GM23248 (cell line): ENCODE results near the gene SESN1. TPM values are rescaled to one million over a fixed set of nuclear protein-coding genes. Genes with fewer than 3 reads are reported as not detected.

Experiments
- DNase-seq: peaks from one replicate; pipeline ENCODE4 v3.0.0-alpha.2; 2015
- H2AFZ ChIP-seq: fragments of 200-600 bp; sonication (generic); 2 replicates; pipeline ENCODE4 v1.6.1; 2016; ENCODE audit warnings: antibody characterized with exemption
- H3F3A ChIP-seq: fragments of 200-600 bp; sonication (generic); 2 replicates; pipeline ENCODE4 v1.6.1; 2016; ENCODE audit warnings: mild to moderate bottlenecking, antibody characterized with exemption, mixed run types; ENCODE audit not compliant: insufficient read depth
- H3K27ac ChIP-seq: fragments of 200-600 bp; sonication (generic); 2 replicates; pipeline ENCODE4 v1.5.1; 2016; ENCODE audit warnings: mild to moderate bottlenecking
- H3K27me3 ChIP-seq: fragments of 200-600 bp; sonication (generic); replicated peaks from 2 replicates; pipeline ENCODE4 v1.6.1; 2016; ENCODE audit warnings: mild to moderate bottlenecking; ENCODE audit not compliant: insufficient read depth
- H3K36me3 ChIP-seq: fragments of 200-600 bp; sonication (generic); 2 replicates; pipeline ENCODE4 v1.6.1; 2016; ENCODE audit warnings: low read depth, mild to moderate bottlenecking
- H3K4me1 ChIP-seq: fragments of 200-600 bp; sonication (generic); 2 replicates; pipeline ENCODE4 v1.6.1; 2016; ENCODE audit warnings: mild to moderate bottlenecking; ENCODE audit not compliant: insufficient read depth
- H3K4me2 ChIP-seq: fragments of 200-600 bp; sonication (generic); one replicate; pipeline ENCODE4 v1.6.1; 2016; ENCODE audit warnings: mild to moderate bottlenecking; ENCODE audit not compliant: unreplicated experiment
- H3K4me3 ChIP-seq: fragments of 200-600 bp; sonication (generic); 2 replicates; pipeline ENCODE4 v1.5.1; 2016; ENCODE audit warnings: mild to moderate bottlenecking
- H3K79me2 ChIP-seq: fragments of 200-600 bp; sonication (generic); 2 replicates; pipeline ENCODE4 v1.6.1; 2016; ENCODE audit warnings: mild to moderate bottlenecking; ENCODE audit not compliant: insufficient read depth
- H3K9ac ChIP-seq: fragments of 200-600 bp; sonication (generic); 2 replicates; pipeline ENCODE4 v1.6.1; 2016; ENCODE audit warnings: mild to moderate bottlenecking
- H3K9me2 ChIP-seq: fragments of 200-600 bp; sonication (generic); 2 replicates; pipeline ENCODE4 v1.6.1; 2016; ENCODE audit warnings: mixed run types, mild to moderate bottlenecking, moderate library complexity; ENCODE audit not compliant: insufficient read depth
- H3K9me3 ChIP-seq: fragments of 200-600 bp; sonication (generic); one replicate; pipeline ENCODE4 v1.6.1; 2017; ENCODE audit warnings: low read depth
- H4K20me1 ChIP-seq: fragments of 200-600 bp; sonication (generic); 2 replicates; pipeline ENCODE4 v1.6.0; 2016; ENCODE audit not compliant: insufficient read depth
- EZH2 ChIP-seq: fragments of 200-600 bp; sonication (generic); IDR thresholded peaks from 2 replicates; pipeline ENCODE4 v1.6.1; 2018; ENCODE audit warnings: antibody characterized with exemption, mild to moderate bottlenecking; ENCODE audit not compliant: insufficient read depth, poor library complexity, severe bottlenecking
- EZH2phosphoT487 ChIP-seq: fragments of 200-600 bp; sonication (generic); IDR thresholded peaks from 2 replicates; pipeline ENCODE4 v1.6.1; 2018; ENCODE audit warnings: antibody characterized with exemption, moderate library complexity, mild to moderate bottlenecking, low read depth; ENCODE audit not compliant: insufficient read depth
- WGBS, 2 experiments: methylation state at CpG; one replicate each; pipeline ENCODE4 v1.1.6; 2015 to 2017; ENCODE audit warnings: low lambda C conversion rate in 2 of 2, low coverage in 1 of 2; ENCODE audit errors: missing lambda C conversion rate in 2 of 2; 5-methylcytosine and 5-hydroxymethylcytosine counted together
- in situ Hi-C: fragments of 300-500 bp; cut with MboI; formaldehyde crosslinking; loops from 2 replicates; pipeline ENCODE4 v1.15.0; 2020
- polyA plus RNA-seq: library from polyadenylated mRNA; unstranded; fragments of >200 nt; fragmentation: Nextera tagmentation; extraction: Ambion mirVana; gene quantifications from 2 replicates; pipeline ENCODE4 v1.2.1, GENCODE V29; 2016
- total RNA-seq: library from RNA; depleted of rRNA; stranded (reverse); fragments of >200 nt; shearing (Covaris generic); gene quantifications from 2 replicates; pipeline ENCODE4 v1.2.3, GENCODE V29; 2014

The SESN1 gene
- total and polyA plus RNA-seq, 2 experiments from 2014 or later = 14.2 to 17.6 TPM

GRCh38 chr6:109024784-109025183 is 69.9 kb downstream of the SESN1 start:
- no peaks in the 10 kb centered on the region for H4K20me1 ChIP-seq
- no peaks in the 10 kb centered on the region for H3F3A ChIP-seq
- H2AFZ ChIP-seq = no peak overlapping the region
- peaks cover 8% of the 10 kb centered on the region; the same call in 1 of the 2 replicates for H3K4me1 ChIP-seq
- no peaks in the 10 kb centered on the region for H3K9me3 ChIP-seq
- H3K27me3 ChIP-seq = no peaks in the 10 kb centered on the region
- TF ChIP-seq EZH2 (no peak), EZH2phosphoT487 (no peak)
- H3K27ac ChIP-seq = no peak overlapping the region
- H3K4me2 ChIP-seq = no peak overlapping the region
- no peaks in the 10 kb centered on the region for H3K79me2 ChIP-seq
- H3K9ac ChIP-seq = no peak overlapping the region
- 97% methylated on average over 4 of the region's 4 CpGs for WGBS, 2 experiments
- no peaks in the 10 kb centered on the region for H3K9me2 ChIP-seq
- H3K36me3 ChIP-seq = no peaks in the 10 kb centered on the region
- DNase-seq = no peak
- in situ Hi-C loops = no loop called here
- no peak overlapping the region for H3K4me3 ChIP-seq

- H3K4me2 ChIP-seq = no peak overlapping the region
- H4K20me1 ChIP-seq = no peaks in the 10 kb centered on the region
- H3K9ac ChIP-seq = no peak overlapping the region
- H3K4me1 ChIP-seq = peaks cover 8% of the 10 kb centered on the region; the same call in 1 of the 2 replicates
- no peak for TF ChIP-seq EZH2phosphoT487
- no peak for TF ChIP-seq EZH2
- peak; percentile 40 for DNase-seq
- in situ Hi-C loops = no loop called here
- H3K9me2 ChIP-seq = no peaks in the 10 kb centered on the region
- H3K9me3 ChIP-seq = no peaks in the 10 kb centered on the region
- H3K4me3 ChIP-seq = no peak overlapping the region
- H3K27ac ChIP-seq = no peak overlapping the region
- no peaks in the 10 kb centered on the region for H3K36me3 ChIP-seq
- H3F3A ChIP-seq = no peaks in the 10 kb centered on the region
- no peak overlapping the region for H2AFZ ChIP-seq
- 72 to 84% methylated on average over 2 of the region's 2 CpGs for WGBS, 2 experiments
- H3K79me2 ChIP-seq = no peaks in the 10 kb centered on the region
- H3K27me3 ChIP-seq = no peaks in the 10 kb centered on the region
Observed at GRCh38 chr6:109024368-109024767, 70.3 kb downstream of the SESN1 start.

- Histone ChIP-seq H3K9me2 (no peaks in the 10 kb centered on the region), H3K27ac (no peak overlapping the region), H3K9ac (no peak overlapping the region), H3F3A (no peaks in the 10 kb centered on the region), H3K4me2 (no peak overlapping the region), H4K20me1 (no peaks in the 10 kb centered on the region), H3K79me2 (no peaks in the 10 kb centered on the region), H3K4me3 (no peak overlapping the region), H3K4me1 (peaks cover 8% of the 10 kb centered on the region; the same call in 1 of the 2 replicates), H3K36me3 (no peaks in the 10 kb centered on the region), H3K27me3 (no peaks in the 10 kb centered on the region), H3K9me3 (no peaks in the 10 kb centered on the region), H2AFZ (no peak overlapping the region)
- TF ChIP-seq EZH2phosphoT487 (no peak), EZH2 (no peak)
- in situ Hi-C loops = no loop called here
- DNase-seq = no peak
Observed at GRCh38 chr6:109023356-109023925, 71.2 kb downstream of the SESN1 start.

GRCh38 chr6:109021870-109022269 is 72.8 kb downstream of the SESN1 start:
- Histone ChIP-seq H3K27me3 (no peaks in the 10 kb centered on the region), H3K4me1 (peaks cover 8% of the 10 kb centered on the region; the same call in 1 of the 2 replicates), H2AFZ (no peak overlapping the region), H3K36me3 (no peaks in the 10 kb centered on the region), H3K9me3 (no peaks in the 10 kb centered on the region), H3F3A (no peaks in the 10 kb centered on the region), H3K9ac (no peak overlapping the region), H3K4me2 (no peak overlapping the region), H3K79me2 (no peaks in the 10 kb centered on the region), H3K9me2 (no peaks in the 10 kb centered on the region), H4K20me1 (no peaks in the 10 kb centered on the region), H3K27ac (no peak overlapping the region), H3K4me3 (no peak overlapping the region)
- in situ Hi-C loops = no loop called here
- TF ChIP-seq EZH2 = no peak
- no peak for TF ChIP-seq EZH2phosphoT487
- DNase-seq = no peak
- 91 to 100% methylated on average over 1 of the region's 1 CpG for WGBS, 2 experiments

- Histone ChIP-seq H3K9ac (no peak overlapping the region), H3K79me2 (no peaks in the 10 kb centered on the region), H3K4me1 (peaks cover 8% of the 10 kb centered on the region; the same call in 1 of the 2 replicates), H3K9me3 (no peaks in the 10 kb centered on the region), H3K9me2 (no peaks in the 10 kb centered on the region), H3K27me3 (no peaks in the 10 kb centered on the region), H3F3A (no peaks in the 10 kb centered on the region), H3K36me3 (no peaks in the 10 kb centered on the region), H3K4me3 (no peak overlapping the region), H3K27ac (no peak overlapping the region), H4K20me1 (no peaks in the 10 kb centered on the region), H2AFZ (no peak overlapping the region), H3K4me2 (no peak overlapping the region)
- no peak for DNase-seq
- WGBS, 2 experiments = 94 to 100% methylated on average over 1 of the region's 1 CpG
- in situ Hi-C loops = no loop called here
- no peak for TF ChIP-seq EZH2
- TF ChIP-seq EZH2phosphoT487 = no peak
Observed at GRCh38 chr6:109019911-109020310, 74.7 kb downstream of the SESN1 start.
